WTC11 (cell line): Measurements from ENCODE around the gene CERS1.
A peak's percentile ranks its signal among the peaks of the same experiment; 100 is the strongest.

Source experiments
- ARID4B ChIP-seq: sonication (generic); formaldehyde crosslinking; IDR thresholded peaks from 2 replicates; pipeline ENCODE4 v1.8.0; 2023; ENCODE audit warnings: missing genetic modification reagents, mild to moderate bottlenecking, borderline replicate concordance
- ATF3 ChIP-seq: sonication (generic); formaldehyde crosslinking; conservative IDR thresholded peaks from 2 replicates; pipeline ENCODE4 v1.8.1; 2022; ENCODE audit warnings: mild to moderate bottlenecking, missing genetic modification reagents
- CDX4 ChIP-seq: fragments of 250-450 bp; sonication (Bioruptor Pico); IDR thresholded peaks from 2 replicates; pipeline ENCODE4 v1.9.0; 2021; ENCODE audit warnings: moderate library complexity, mild to moderate bottlenecking, inconsistent platforms, borderline replicate concordance
- CTCF ChIP-seq: fragments of 200-600 bp; IDR thresholded peaks from 2 replicates; pipeline ENCODE4 v1.8.0; 2022; ENCODE audit warnings: antibody characterized with exemption
- NFE2L1 ChIP-seq: sonication (generic); formaldehyde crosslinking; IDR thresholded peaks from 2 replicates; pipeline ENCODE4 v1.8.1; 2023; ENCODE audit warnings: missing genetic modification reagents
- NR1H2 ChIP-seq: sonication (generic); formaldehyde crosslinking; IDR thresholded peaks from 2 replicates; pipeline ENCODE4 v1.9.0; 2021; ENCODE audit warnings: mild to moderate bottlenecking, moderate library complexity, missing genetic modification reagents
- TCF7 ChIP-seq: sonication (generic); formaldehyde crosslinking; IDR thresholded peaks from 2 replicates; pipeline ENCODE4 v1.8.0; 2022; ENCODE audit warnings: mild to moderate bottlenecking, low read depth, missing genetic modification reagents, moderate library complexity

- TF ChIP-seq CTCF = no peak
- TF ChIP-seq TCF7 (CRISPR knock-in tag) = no peak
- no peak for TF ChIP-seq NFE2L1 (CRISPR knock-in tag)
- TF ChIP-seq ATF3 (CRISPR knock-in tag) = no peak
- TF ChIP-seq NR1H2 (CRISPR knock-in tag) = no peak
- no peak for TF ChIP-seq CDX4 (CRISPR knock-in tag)
- TF ChIP-seq ARID4B (CRISPR knock-in tag) = peak; percentile 36; the same call in 1 of the 2 replicates
Observed at GRCh38 chr19:18919086-18919899, 23.3 kb upstream of the CERS1 start, which contains the start of the genes COPE and DDX49.
